NCI-H128 (cell line): ENCODE data around the gene SLC22A3.
"Not testable (repeated sequence)": the region's sequence is repeated elsewhere in the genome, so short reads cannot be mapped to it uniquely, and the experiment has no call there.

Experiments used
- DNase-seq: peaks from one replicate; lab custom pipeline; 2025; ENCODE audit not compliant: unreplicated experiment; lab: John Stamatoyannopoulos, UW

SLC22A3 gene

GRCh38 chr6:160373601-160374000 lies 25.4 kb downstream of the SLC22A3 start:
- DNase-seq = not testable (repeated sequence)

GRCh38 chr6:160374836-160375560 lies 26.8 kb downstream of the SLC22A3 start:
- DNase-seq = no peak

GRCh38 chr6:160375561-160375949 lies 27.4 kb downstream of the SLC22A3 start:
- DNase-seq = no peak

GRCh38 chr6:160376445-160376844 lies 28.3 kb downstream of the SLC22A3 start:
- no peak for DNase-seq

GRCh38 chr6:160378218-160378617 lies 30.0 kb downstream of the SLC22A3 start:
- no peak for DNase-seq

GRCh38 chr6:160378882-160379281 lies 30.7 kb downstream of the SLC22A3 start:
- no peak for DNase-seq

GRCh38 chr6:160379466-160379865 lies 31.3 kb downstream of the SLC22A3 start:
- no peak for DNase-seq

- no peak for DNase-seq
Measured at GRCh38 chr6:160382946-160383345, 34.8 kb downstream of the SLC22A3 start.

GRCh38 chr6:160386869-160387530 lies 38.8 kb downstream of the SLC22A3 start:
- DNase-seq = no peak

- no peak for DNase-seq
Measured at GRCh38 chr6:160387916-160388643, 39.9 kb downstream of the SLC22A3 start.

- DNase-seq = no peak
Measured at GRCh38 chr6:160388922-160389321, 40.7 kb downstream of the SLC22A3 start.

GRCh38 chr6:160391419-160392116 lies 43.4 kb downstream of the SLC22A3 start:
- DNase-seq = no peak

GRCh38 chr6:160393442-160393841 lies 45.3 kb downstream of the SLC22A3 start:
- not testable (repeated sequence) for DNase-seq

GRCh38 chr6:160393891-160394653 lies 45.9 kb downstream of the SLC22A3 start:
- no peak for DNase-seq

GRCh38 chr6:160394654-160395035 lies 46.5 kb downstream of the SLC22A3 start:
- no peak for DNase-seq

- no peak for DNase-seq
Measured at GRCh38 chr6:160395187-160395586, 47.0 kb downstream of the SLC22A3 start.

- DNase-seq = no peak
Measured at GRCh38 chr6:160396292-160396691, 48.1 kb downstream of the SLC22A3 start.

- no peak for DNase-seq
Measured at GRCh38 chr6:160398674-160399271, 50.6 kb downstream of the SLC22A3 start.

- no peak for DNase-seq
Measured at GRCh38 chr6:160400446-160400845, 52.3 kb downstream of the SLC22A3 start.

- no peak for DNase-seq
Measured at GRCh38 chr6:160408528-160408927, 60.4 kb downstream of the SLC22A3 start.
